Adrenal gland (tissue), 12 donors: ENCODE data around the gene JTB. TPM values are rescaled to one million over a fixed set of nuclear protein-coding genes. Genes with fewer than 3 reads are reported as not detected.
A peak's percentile ranks its signal among the peaks of the same experiment; 100 is the strongest.

ENCODE experiments used
- DNase-seq, 7 donors: peaks; one replicate each; pipeline ENCODE4 v3.0.0-alpha.2; 2019 to 2020
- H3K27ac ChIP-seq, 5 donors: fragments of 200-600 bp; sonication (generic) in 4 of 5; 1 replicate in 3 of 5; 2 replicates in 2 of 5; pipeline versions ENCODE4 v1.5.1 to v1.8.0; 2016 to 2020; ENCODE audit warnings: mild to moderate bottlenecking in 1 of 5
- H3K27me3 ChIP-seq: fragments of 200-600 bp; 2 replicates; pipeline ENCODE4 v1.8.0; 2021
- H3K36me3 ChIP-seq, 2 donors: fragments of 200-600 bp; replicated peaks in 1 of 2; 1 replicate in 1 of 2; 2 replicates in 1 of 2; pipeline versions ENCODE4 v1.5.1 to v1.8.0; 2018 to 2022
- H3K4me1 ChIP-seq, 2 donors: fragments of 200-600 bp; replicated peaks in 1 of 2; 1 replicate in 1 of 2; 2 replicates in 1 of 2; pipeline versions ENCODE4 v1.5.1 to v1.8.0; 2018 to 2021
- H3K4me3 ChIP-seq, 4 donors: fragments of 200-600 bp; sonication (generic) in 3 of 4; one replicate each; pipeline ENCODE4 v1.5.1; 2016 to 2018
- H3K9me3 ChIP-seq, 3 donors: fragments of 200-600 bp; sonication (generic) in 1 of 3; replicated peaks in 1 of 3; 1 replicate in 2 of 3; 2 replicates in 1 of 3; pipeline versions ENCODE4 v1.5.1 to v1.8.0; 2016 to 2021
- CTCF ChIP-seq, 6 experiments: fragments of 450-650 bp in 4 of 6; fragments of 200-600 bp in 2 of 6; sonication (generic) in 1 of 6; IDR thresholded peaks; 1 replicate in 5 of 6; 2 replicates in 1 of 6; pipeline versions ENCODE4 v1.5.1 to v1.8.0; 2016 to 2021; ENCODE audit warnings: antibody characterized with exemption in 6 of 6, mild to moderate bottlenecking in 2 of 6, moderate library complexity in 1 of 6
- POLR2A ChIP-seq, 2 donors: fragments of 450-650 bp; IDR thresholded peaks; one replicate each; pipeline ENCODE4 v1.6.1; 2017; ENCODE audit warnings: antibody characterized with exemption in 2 of 2, mild to moderate bottlenecking in 2 of 2, moderate library complexity in 1 of 2
- WGBS, 4 donors: extraction: QIAGEN DNeasy Blood & Tissue Kit in 2 of 4; methylation state at CpG; one replicate each; pipeline versions ENCODE4 v1.1.5 to v1.1.7; 2013 to 2017; 5-methylcytosine and 5-hydroxymethylcytosine counted together
- intact Hi-C, 2 donors: fragments of 100-400 bp; cut with DNase I; formaldehyde crosslinking; loops; one replicate each; pipeline versions ENCODE4 v1.14.1 to v1.15.0; 2022 to 2023
- polyA plus RNA-seq, 3 donors: library from polyadenylated mRNA; stranded (reverse); fragments of 200-250 nt in 2 of 3; fragments of 350-450 nt in 1 of 3; fragmentation: Illumina TruSeq in 1 of 3; extraction: RNeasy Lipid Tissue Mini Kit (QIAGEN cat#74804) in 1 of 3; gene quantifications; one replicate each; pipeline ENCODE4 v1.2.3, GENCODE V29; 2013 to 2014
- total RNA-seq, 9 donors: library from RNA; depleted of rRNA in 4 of 9; stranded (reverse); fragments of >200 nt in 4 of 9; fragments of 120-200 nt in 1 of 9; fragmentation: NEBNext Ultra II Directional in 1 of 9; extraction: Animal tissue kit (Norgen Biotek cat#: 25700) in 1 of 9; gene quantifications; one replicate each; pipeline versions ENCODE4 v1.1.0 to v1.2.4, GENCODE V29; 2013 to 2023
- donor health status: healthy with polysubstance abuse.
- donor health status: Bipolar disorder and iron deficiency.
- donor health status: DM: yes; HTN: yes; CAD: no.
- donor health status: DM: no; HTN: no; CAD: no.
- donor health status: DM: no; HTN: no; CAD: no.
- donor health status: DM: yes; HTN: yes; CAD: no.

The JTB gene
- total and polyA plus RNA-seq, 12 donors: 68.3 to 327 (median 140) TPM

DNA sequence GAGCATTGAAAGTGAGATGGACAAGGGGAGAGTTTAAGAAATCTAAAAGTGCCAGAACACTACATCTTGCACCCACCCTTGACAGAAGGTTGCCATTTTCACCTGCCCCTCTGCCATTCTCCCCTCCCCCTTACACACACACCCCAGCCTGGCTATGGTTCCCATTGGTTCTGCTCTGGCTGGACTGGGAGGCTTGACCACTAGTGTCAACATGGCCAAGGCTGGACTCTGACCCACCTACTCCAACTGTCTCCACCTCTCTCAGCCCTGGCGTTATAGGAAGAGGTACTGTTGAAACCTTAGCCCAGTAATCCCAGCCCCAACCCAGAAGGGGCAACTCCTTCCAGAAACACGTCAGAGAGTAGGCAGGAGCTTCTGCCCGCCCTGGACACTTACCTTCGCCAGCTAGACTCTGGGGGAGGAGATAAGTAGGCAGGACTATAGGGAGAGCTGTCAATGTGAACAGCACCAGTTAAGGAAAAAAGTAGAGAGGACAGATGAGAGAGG lies 23.6 kb downstream of the JTB start:
- Histone ChIP-seq H3K9me3 (no peaks in the 10 kb centered on the region), H3K27me3 (no peaks in the 10 kb centered on the region), H3K4me3 (no peak overlapping the region), H3K36me3 (peaks cover 0 to 48% of the 10 kb centered on the region in 2 donors), H3K4me1 (peaks cover 18 to 33% of the 10 kb centered on the region in 2 donors), H3K27ac (no peak overlapping the region)
- no peak for TF ChIP-seq POLR2A (IDR thresholded peaks at IDR 0.05)
- no peak for TF ChIP-seq CTCF (IDR thresholded peaks at IDR 0.05)
- WGBS, 4 donors: 73 to 83% (median 80%) methylated on average over 4 of the region's 4 CpGs
- intact Hi-C loops: loop anchor here in 1 of 2 donors (5.0 kb wide), 1 partner anchor 42 kb away; no protein-coding TSS in a partner anchor
- no peak for DNase-seq

- TF ChIP-seq CTCF (IDR thresholded peaks at IDR 0.05): no peak
- no peak for TF ChIP-seq POLR2A (IDR thresholded peaks at IDR 0.05)
- no peaks in the 10 kb centered on the region for H3K27me3 ChIP-seq
- H3K27ac ChIP-seq: no peak overlapping the region
- H3K9me3 ChIP-seq: no peaks in the 10 kb centered on the region
- DNase-seq: no peak
- H3K4me1 ChIP-seq: peaks cover 8 to 20% of the 10 kb centered on the region in 2 donors
- H3K36me3 ChIP-seq: peaks cover 0 to 63% of the 10 kb centered on the region in 2 donors
- H3K4me3 ChIP-seq: no peak overlapping the region
- intact Hi-C loops: loop anchor here in 1 of 2 donors (5.0 kb wide), 1 partner anchor 40 kb away; no protein-coding TSS in a partner anchor
- whole genome bisulfite sequencing, 4 donors: 88 to 95% (median 91%) methylated on average over 2 of the region's 2 CpGs
These were observed 25.7 kb downstream of the JTB start for GRCh38 chr1:153951801-153952200.

- H3K36me3 ChIP-seq: peaks cover 0 to 63% of the 10 kb centered on the region in 2 donors
- 89 to 94% (median 91%) methylated on average over 11 of the region's 11 CpGs for WGBS, 4 donors
- intact Hi-C loops: loop anchor here in 1 of 2 donors (5.0 kb wide), 1 partner anchor 39 kb away; no protein-coding TSS in a partner anchor
- no peaks in the 10 kb centered on the region for H3K9me3 ChIP-seq
- no peak overlapping the region for H3K4me3 ChIP-seq
- DNase-seq: no peak
- H3K27ac ChIP-seq: no peak overlapping the region
- peaks cover 7 to 14% of the 10 kb centered on the region in 2 donors for H3K4me1 ChIP-seq
- TF ChIP-seq POLR2A (IDR thresholded peaks at IDR 0.05): no peak
- no peak for TF ChIP-seq CTCF (IDR thresholded peaks at IDR 0.05)
- H3K27me3 ChIP-seq: no peaks in the 10 kb centered on the region
These were observed 26.3 kb downstream of the JTB start for GRCh38 chr1:153951183-153951582.

GRCh38 chr1:153946622-153947241 lies 30.7 kb downstream of the JTB start, which contains the start of gene DENND4B:
Gene DENND4B, minus strand, starts transcription at chr1:153946718. Its CDS starts 2,344 bp downstream, at chr1:153944374.
- WGBS, 4 donors: 8 to 73% (median 27%) methylated on average over 3 to 28 of the region's 28 CpGs
- peak within 1 kb of the TSS in 3 of 4 donors; percentile 46 to 98 (median 75) for H3K4me3 ChIP-seq
- intact Hi-C loops: loop anchor here (10.0 kb wide), 1 partner anchor 152 kb away; no protein-coding TSS in a partner anchor
- H3K36me3 ChIP-seq: peaks cover 0 to 57% of the 10 kb centered on the region in 2 donors
- H3K27ac ChIP-seq: peak within 1 kb of the TSS; percentile 82 to 100 (median 94)
- peaks cover 0 to 7% of the 10 kb centered on the region in 2 donors for H3K4me1 ChIP-seq
- TF ChIP-seq POLR2A (IDR thresholded peaks at IDR 0.05) (no peak), CTCF (IDR thresholded peaks at IDR 0.05) (peak; percentile 84 to 96 (median 88))
- DNase-seq: peak; percentile 85 to 91 (median 88)
- H3K27me3 ChIP-seq: no peaks in the 10 kb centered on the region
- no peaks in the 10 kb centered on the region for H3K9me3 ChIP-seq
